Panc1 (cell line): Measurements from ENCODE around the gene USP3.

Experiments used
- CTCF ChIP-seq: fragments of 450-650 bp; IDR thresholded peaks from 2 replicates; pipeline ENCODE4 v1.5.1; 2017; ENCODE audit warnings: mild to moderate bottlenecking
- POLR2AphosphoS5 ChIP-seq: IDR thresholded peaks from 2 replicates; pipeline ENCODE4 v1.6.1; 2012; ENCODE audit warnings: mild to moderate bottlenecking, low read depth, low read length, moderate library complexity
- SIN3A ChIP-seq: IDR thresholded peaks from 2 replicates; pipeline ENCODE4 v1.6.1; 2012; ENCODE audit warnings: low read depth, mild to moderate bottlenecking, low read length, moderate library complexity, borderline replicate concordance; ENCODE audit not compliant: insufficient read depth
- TCF7L2 ChIP-seq: IDR thresholded peaks from 2 replicates; pipeline ENCODE4 v1.6.1; 2011; ENCODE audit warnings: mild to moderate bottlenecking, low read depth, low read length, inconsistent platforms
- TF ChIP-seq, protein P1 (sequence below), 2 experiments: IDR thresholded peaks; 2 replicates each; pipeline ENCODE4 v1.6.1; 2011 to 2012; ENCODE audit warnings: low read depth in 2 of 2, control low read depth in 1 of 2, low read length in 1 of 2, mild to moderate bottlenecking in 1 of 2, moderate library complexity in 1 of 2; ENCODE audit not compliant: insufficient read depth in 1 of 2

GRCh38 chr15:63497642-63498467 lies 6.5 kb upstream of the USP3 start:
- TF ChIP-seq CTCF: no peak
- no peak for TF ChIP-seq POLR2AphosphoS5
- TF ChIP-seq, protein P1, sequence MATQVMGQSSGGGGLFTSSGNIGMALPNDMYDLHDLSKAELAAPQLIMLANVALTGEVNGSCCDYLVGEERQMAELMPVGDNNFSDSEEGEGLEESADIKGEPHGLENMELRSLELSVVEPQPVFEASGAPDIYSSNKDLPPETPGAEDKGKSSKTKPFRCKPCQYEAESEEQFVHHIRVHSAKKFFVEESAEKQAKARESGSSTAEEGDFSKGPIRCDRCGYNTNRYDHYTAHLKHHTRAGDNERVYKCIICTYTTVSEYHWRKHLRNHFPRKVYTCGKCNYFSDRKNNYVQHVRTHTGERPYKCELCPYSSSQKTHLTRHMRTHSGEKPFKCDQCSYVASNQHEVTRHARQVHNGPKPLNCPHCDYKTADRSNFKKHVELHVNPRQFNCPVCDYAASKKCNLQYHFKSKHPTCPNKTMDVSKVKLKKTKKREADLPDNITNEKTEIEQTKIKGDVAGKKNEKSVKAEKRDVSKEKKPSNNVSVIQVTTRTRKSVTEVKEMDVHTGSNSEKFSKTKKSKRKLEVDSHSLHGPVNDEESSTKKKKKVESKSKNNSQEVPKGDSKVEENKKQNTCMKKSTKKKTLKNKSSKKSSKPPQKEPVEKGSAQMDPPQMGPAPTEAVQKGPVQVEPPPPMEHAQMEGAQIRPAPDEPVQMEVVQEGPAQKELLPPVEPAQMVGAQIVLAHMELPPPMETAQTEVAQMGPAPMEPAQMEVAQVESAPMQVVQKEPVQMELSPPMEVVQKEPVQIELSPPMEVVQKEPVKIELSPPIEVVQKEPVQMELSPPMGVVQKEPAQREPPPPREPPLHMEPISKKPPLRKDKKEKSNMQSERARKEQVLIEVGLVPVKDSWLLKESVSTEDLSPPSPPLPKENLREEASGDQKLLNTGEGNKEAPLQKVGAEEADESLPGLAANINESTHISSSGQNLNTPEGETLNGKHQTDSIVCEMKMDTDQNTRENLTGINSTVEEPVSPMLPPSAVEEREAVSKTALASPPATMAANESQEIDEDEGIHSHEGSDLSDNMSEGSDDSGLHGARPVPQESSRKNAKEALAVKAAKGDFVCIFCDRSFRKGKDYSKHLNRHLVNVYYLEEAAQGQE (IDR thresholded peaks at IDR 0.05; ENCODE audit: insufficient read depth in 1 of 2, low read depth in 2 of 2, low read length in 1 of 2): no peak
- TF ChIP-seq SIN3A: no peak
- TF ChIP-seq TCF7L2: no peak
